ENCODE data around the gene L3MBTL3. TPM values are rescaled to one million over a fixed set of nuclear protein-coding genes. Genes with fewer than 3 reads are reported as not detected.
"Not testable (repeated sequence)": the region's sequence is repeated elsewhere in the genome, so short reads cannot be mapped to it uniquely, and the experiment has no call there.

Gene L3MBTL3
- total and polyA plus RNA-seq, 9 donors = 6.5 to 17.9 (median 13.5) TPM

DNA sequence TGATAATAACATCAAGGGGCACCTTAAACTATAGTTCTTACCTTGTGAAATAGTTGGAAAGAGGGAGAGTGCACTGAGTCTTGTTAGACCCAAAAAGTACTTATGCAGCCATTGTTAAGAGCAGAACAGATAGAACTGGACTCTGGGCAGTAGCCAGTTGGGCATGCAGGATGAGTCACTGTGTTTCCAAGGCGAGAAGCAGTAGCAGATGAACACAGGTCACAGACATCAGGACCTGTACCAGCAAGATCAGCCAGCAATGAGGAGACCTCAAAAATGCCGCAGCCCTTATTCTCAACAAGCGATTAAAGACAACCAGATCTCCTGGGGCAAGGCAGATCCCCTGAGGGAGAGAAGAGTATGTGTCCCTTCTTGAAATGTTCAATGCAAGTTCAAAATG, 125.3 kb downstream of the L3MBTL3 start:
- intact Hi-C loops (cut with DNase I) = no loop called here
- TF ChIP-seq POLR2A (IDR thresholded peaks at IDR 0.05) (no peak), CTCF (IDR thresholded peaks at IDR 0.05) (no peak), EP300 (IDR thresholded peaks at IDR 0.05) (no peak)
- Histone ChIP-seq H3K36me3 (no peaks in the 10 kb centered on the region), H3K4me3 (no peak overlapping the region), H3K27ac (no peak overlapping the region), H3K27me3 (no peaks in the 10 kb centered on the region), H3K4me1 (ENCODE audit: insufficient read depth) (no peaks in the 10 kb centered on the region), H3K9me3 (no peaks in the 10 kb centered on the region)
- no peak for DNase-seq
- WGBS, 3 donors = 82 to 91% (median 91%) methylated on average over 3 of the region's 3 CpGs

DNA sequence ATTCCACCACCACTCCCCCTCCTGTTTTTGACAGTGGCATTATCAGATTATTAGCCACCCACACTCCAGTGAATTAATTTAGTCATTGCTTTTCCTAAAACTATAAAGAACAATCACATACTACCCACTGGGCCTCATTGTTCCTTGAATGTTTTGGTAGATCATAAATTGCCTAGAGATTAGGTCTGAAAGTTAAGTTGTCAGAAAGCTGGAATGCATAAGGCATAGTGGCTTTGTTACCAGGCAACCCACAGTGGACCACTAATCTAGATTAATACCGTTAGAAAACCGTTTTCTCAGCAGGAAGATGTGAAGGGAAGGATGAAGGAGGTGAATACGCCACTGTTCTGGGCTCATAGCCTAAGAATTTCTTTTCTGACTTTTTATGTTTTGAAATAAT, 128.7 kb downstream of the L3MBTL3 start:
- TF ChIP-seq EP300 (IDR thresholded peaks at IDR 0.05) (no peak), POLR2A (IDR thresholded peaks at IDR 0.05) (no peak), CTCF (IDR thresholded peaks at IDR 0.05) (no peak)
- H3K27ac ChIP-seq = no peak overlapping the region
- H3K4me3 ChIP-seq = no peak overlapping the region
- no peaks in the 10 kb centered on the region for H3K9me3 ChIP-seq
- H3K36me3 ChIP-seq = no peaks in the 10 kb centered on the region
- 68 to 77% (median 76%) methylated on average over 3 of the region's 3 CpGs for WGBS, 3 donors
- H3K27me3 ChIP-seq = no peaks in the 10 kb centered on the region
- no peaks in the 10 kb centered on the region for H3K4me1 ChIP-seq (ENCODE audit: insufficient read depth)
- no peak for DNase-seq
- intact Hi-C loops (cut with DNase I) = no loop called here

- Histone ChIP-seq H3K4me1 (ENCODE audit: insufficient read depth) (no peaks in the 10 kb centered on the region), H3K4me3 (no peak overlapping the region), H3K36me3 (no peaks in the 10 kb centered on the region), H3K27ac (no peak overlapping the region), H3K27me3 (no peaks in the 10 kb centered on the region), H3K9me3 (no peaks in the 10 kb centered on the region)
- WGBS, 3 donors = 81 to 88% (median 84%) methylated on average over 7 of the region's 7 CpGs
- no peak for DNase-seq
- no peak for TF ChIP-seq POLR2A (IDR thresholded peaks at IDR 0.05)
- TF ChIP-seq EP300 (IDR thresholded peaks at IDR 0.05) = no peak
- no peak for TF ChIP-seq CTCF (IDR thresholded peaks at IDR 0.05)
- intact Hi-C loops (cut with DNase I) = no loop called here
Observed at GRCh38 chr6:130148181-130148580, 129.8 kb downstream of the L3MBTL3 start.

DNA sequence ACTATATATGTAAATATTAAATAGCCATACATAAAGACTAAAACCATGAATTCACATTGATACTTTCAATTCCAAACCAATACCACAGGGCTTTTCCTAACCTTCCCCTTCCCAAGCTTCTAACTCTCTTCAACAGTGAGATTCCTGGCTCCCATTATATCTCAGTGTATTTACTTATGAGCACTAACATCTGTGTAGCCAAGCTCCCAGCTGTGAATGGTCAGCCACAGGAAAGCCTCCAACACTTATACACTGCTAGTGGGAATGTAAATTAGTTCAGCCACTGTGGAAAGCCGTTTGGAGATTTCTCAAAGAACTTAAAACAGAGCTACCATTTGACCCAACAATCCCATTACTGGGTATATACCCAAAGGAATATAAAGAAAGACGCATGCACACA, 130.6 kb downstream of the L3MBTL3 start:
- H3K27me3 ChIP-seq; intact Hi-C loops (cut with DNase I); H3K4me3 ChIP-seq; H3K9me3 ChIP-seq; H3K27ac ChIP-seq; H3K4me1 ChIP-seq (ENCODE audit: insufficient read depth); DNase-seq; H3K36me3 ChIP-seq: not testable (repeated sequence)
- WGBS, 3 donors = 49 to 57% (median 53%) methylated on average over 2 of the region's 2 CpGs

- no peak for DNase-seq
- Histone ChIP-seq H3K27ac (no peak overlapping the region), H3K27me3 (no peaks in the 10 kb centered on the region), H3K4me3 (no peak overlapping the region), H3K4me1 (ENCODE audit: insufficient read depth) (no peaks in the 10 kb centered on the region), H3K9me3 (no peaks in the 10 kb centered on the region), H3K36me3 (no peaks in the 10 kb centered on the region)
- TF ChIP-seq CTCF (IDR thresholded peaks at IDR 0.05) = no peak
- no peak for TF ChIP-seq EP300 (IDR thresholded peaks at IDR 0.05)
- TF ChIP-seq POLR2A (IDR thresholded peaks at IDR 0.05) = no peak
- intact Hi-C loops (cut with DNase I) = no loop called here
- WGBS, 3 donors = 75 to 80% (median 75%) methylated on average over 8 of the region's 8 CpGs
Observed at GRCh38 chr6:130150906-130151305, 132.5 kb downstream of the L3MBTL3 start.
